Smooth muscle cell (in vitro differentiated cells): ENCODE measurements around the gene TBX19. TPM values are rescaled to one million over a fixed set of nuclear protein-coding genes. Genes with fewer than 3 reads are reported as not detected.

Experiments used
- DNase-seq: peaks from one replicate; lab custom pipeline; 2025; ENCODE audit not compliant: unreplicated experiment; lab: John Stamatoyannopoulos, UW
- H2AFZ ChIP-seq: fragments of 200-600 bp; sonication (generic); 2 replicates; pipeline ENCODE4 v1.6.0; 2016; ENCODE audit warnings: antibody characterized with exemption, low read depth, mild to moderate bottlenecking
- H3F3A ChIP-seq: fragments of 200-600 bp; sonication (generic); 2 replicates; pipeline ENCODE4 v1.6.0; 2017; ENCODE audit warnings: antibody characterized with exemption, low read depth
- H3K27ac ChIP-seq: fragments of 200-600 bp; sonication (generic); 2 replicates; pipeline ENCODE4 v1.5.1; 2016; ENCODE audit warnings: low read depth, mild to moderate bottlenecking
- H3K27me3 ChIP-seq: fragments of 200-600 bp; sonication (generic); 2 replicates; pipeline ENCODE4 v1.6.1; 2016; ENCODE audit warnings: low read depth, mild to moderate bottlenecking
- H3K36me3 ChIP-seq: fragments of 200-600 bp; sonication (generic); 2 replicates; pipeline ENCODE4 v1.5.1; 2016; ENCODE audit warnings: low read depth
- H3K4me1 ChIP-seq: fragments of 200-600 bp; sonication (generic); 2 replicates; pipeline ENCODE4 v1.5.1; 2016; ENCODE audit warnings: low read depth
- H3K4me2 ChIP-seq: fragments of 200-600 bp; sonication (generic); 2 replicates; pipeline ENCODE4 v1.6.0; 2016; ENCODE audit warnings: mild to moderate bottlenecking
- H3K4me3 ChIP-seq: fragments of 200-600 bp; sonication (generic); 2 replicates; pipeline ENCODE4 v1.5.1; 2016; ENCODE audit warnings: mild to moderate bottlenecking
- H3K79me2 ChIP-seq: fragments of 200-600 bp; sonication (generic); 2 replicates; pipeline ENCODE4 v1.6.0; 2016; ENCODE audit warnings: low read depth, mild to moderate bottlenecking
- H3K9ac ChIP-seq: fragments of 200-600 bp; sonication (generic); 2 replicates; pipeline ENCODE4 v1.6.0; 2016; ENCODE audit warnings: low read depth
- H3K9me3 ChIP-seq: fragments of 200-600 bp; sonication (generic); replicated peaks from 2 replicates; pipeline ENCODE4 v1.5.1; 2016; ENCODE audit warnings: low read depth
- H4K20me1 ChIP-seq: fragments of 200-600 bp; sonication (generic); 2 replicates; pipeline ENCODE4 v1.6.0; 2016; ENCODE audit warnings: low read depth
- CTCF ChIP-seq: fragments of 200-600 bp; sonication (generic); IDR thresholded peaks from 2 replicates; pipeline ENCODE4 v1.5.1; 2017; ENCODE audit warnings: borderline replicate concordance, mild to moderate bottlenecking, antibody characterized with exemption; ENCODE audit not compliant: insufficient read depth, poor library complexity, severe bottlenecking
- WGBS: methylation state at CpG from one replicate; pipeline ENCODE4 v1.1.7; 2016; ENCODE audit warnings: low lambda C conversion rate; 5-methylcytosine and 5-hydroxymethylcytosine counted together
- polyA plus RNA-seq: library from polyadenylated mRNA; unstranded; fragments of >200 nt; fragmentation: Nextera tagmentation; extraction: Ambion mirVana; gene quantifications from 2 replicates; pipeline ENCODE4 v1.2.1, GENCODE V29; 2016
- total RNA-seq: library from RNA; depleted of rRNA; stranded (reverse); fragments of >200 nt; gene quantifications from 2 replicates; pipeline ENCODE4 v1.2.3, GENCODE V29; 2014

The TBX19 gene
- total and polyA plus RNA-seq, 2 experiments from 2014 or later: 0.47 to 3.9 TPM

GRCh38 chr1:168256164-168256563 lies 24.5 kb upstream of the TBX19 start:
- Histone ChIP-seq H2AFZ (no peak overlapping the region), H3K27ac (no peak overlapping the region), H3K4me1 (no peaks in the 10 kb centered on the region), H3K4me2 (no peak overlapping the region), H3K4me3 (no peak overlapping the region), H4K20me1 (peaks cover 9% of the 10 kb centered on the region), H3F3A (no peaks in the 10 kb centered on the region), H3K36me3 (peaks cover 14% of the 10 kb centered on the region), H3K9me3 (peaks cover 7% of the 10 kb centered on the region), H3K9ac (no peak overlapping the region), H3K27me3 (no peaks in the 10 kb centered on the region), H3K79me2 (peaks cover 8% of the 10 kb centered on the region)
- WGBS: 98% methylated on average over 2 of the region's 2 CpGs
- no peak for DNase-seq
- TF ChIP-seq CTCF: no peak

- no peak for TF ChIP-seq CTCF
- Histone ChIP-seq H3K27ac (no peak overlapping the region), H3K79me2 (peaks cover 8% of the 10 kb centered on the region), H3K36me3 (peaks cover 14% of the 10 kb centered on the region), H3K4me1 (no peaks in the 10 kb centered on the region), H3K9me3 (peaks cover 7% of the 10 kb centered on the region), H4K20me1 (peaks cover 6% of the 10 kb centered on the region), H3K4me2 (no peak overlapping the region), H2AFZ (no peak overlapping the region), H3F3A (no peaks in the 10 kb centered on the region), H3K4me3 (no peak overlapping the region), H3K9ac (no peak overlapping the region), H3K27me3 (no peaks in the 10 kb centered on the region)
- WGBS: 80% methylated on average over 2 of the region's 2 CpGs
- no peak for DNase-seq
These were observed 23.3 kb upstream of the TBX19 start for GRCh38 chr1:168257397-168257796.

GRCh38 chr1:168259567-168259966 lies 21.1 kb upstream of the TBX19 start:
- H3K27me3 ChIP-seq: no peaks in the 10 kb centered on the region
- DNase-seq: no peak
- no peak overlapping the region for H3K4me2 ChIP-seq
- H2AFZ ChIP-seq: no peak overlapping the region
- H3K4me1 ChIP-seq: no peaks in the 10 kb centered on the region
- no peaks in the 10 kb centered on the region for H3F3A ChIP-seq
- peaks cover 4% of the 10 kb centered on the region for H3K79me2 ChIP-seq
- H3K27ac ChIP-seq: no peak overlapping the region
- H3K9ac ChIP-seq: no peak overlapping the region
- peaks cover 6% of the 10 kb centered on the region for H3K9me3 ChIP-seq
- no peak for TF ChIP-seq CTCF
- peaks cover 5% of the 10 kb centered on the region for H4K20me1 ChIP-seq
- 97% methylated on average over 1 of the region's 1 CpG for WGBS
- no peak overlapping the region for H3K4me3 ChIP-seq
- H3K36me3 ChIP-seq: peaks cover 14% of the 10 kb centered on the region

GRCh38 chr1:168260393-168260792 lies 20.3 kb upstream of the TBX19 start:
- Histone ChIP-seq H3K27me3 (no peaks in the 10 kb centered on the region), H4K20me1 (peaks cover 5% of the 10 kb centered on the region), H3K9me3 (no peaks in the 10 kb centered on the region), H3K4me2 (no peak overlapping the region), H3K36me3 (peaks cover 14% of the 10 kb centered on the region), H3K79me2 (peaks cover 4% of the 10 kb centered on the region), H3K27ac (no peak overlapping the region), H3K4me1 (no peaks in the 10 kb centered on the region), H3K4me3 (no peak overlapping the region), H3F3A (no peaks in the 10 kb centered on the region), H3K9ac (no peak overlapping the region), H2AFZ (no peak overlapping the region)
- no peak for DNase-seq
- WGBS: 84% methylated on average over 3 of the region's 3 CpGs
- no peak for TF ChIP-seq CTCF
